GM12878 (cell line): ENCODE measurements around the gene WDR75. TPM values are rescaled to one million over a fixed set of nuclear protein-coding genes. Genes with fewer than 3 reads are reported as not detected.

Experiments
- ATAC-seq: fragments of 200-7000 bp; cut with Tn5 transposase; 3 replicates; pipeline ENCODE4 v1.9.1; 2020; ENCODE audit warnings: mild to moderate bottlenecking, moderate library complexity
- BruUV-seq: library from RNA; stranded (reverse); fragments of 400-500 nt; replicated peaks from 2 replicates; lab custom pipeline; 2021; lab: Mats Ljungman, UMichigan
- CTCF ChIA-PET: fragments of 300-600 bp; sonication (Branson Sonifier 250); formaldehyde crosslinking; extraction: SDS; loops from one replicate; lab custom pipeline; 2021; ENCODE audit warnings: inconsistent platforms; lab: Yijun Ruan, JAX
- POLR2A ChIA-PET: fragments of 350-600 bp; formaldehyde crosslinking; extraction: SDS; loops from one replicate; lab custom pipeline; 2021; ENCODE audit warnings: inconsistent platforms; lab: Charles Lee
- RAD21 ChIA-PET: fragments of 300-600 bp; sonication (Branson Sonifier 250); formaldehyde crosslinking; loops from one replicate; lab custom pipeline; 2023; ENCODE audit warnings: antibody characterized with exemption; ENCODE audit not compliant: unreplicated experiment; lab: Charles Lee
- SMC1A ChIA-PET: fragments of 300-600 bp; sonication (Branson Sonifier 250); formaldehyde crosslinking; loops from one replicate; lab custom pipeline; 2023; ENCODE audit not compliant: unreplicated experiment, uncharacterized antibody; lab: Charles Lee
- DNase-seq: peaks from one replicate; pipeline ENCODE4 v3.0.0-alpha.2; 2011; ENCODE audit warnings: low read depth, low spot score
- FAIRE-seq: peaks from 3 replicates; lab custom pipeline; 2011; peaks lifted over from hg19 to GRCh38; lab: Jason Lieb, UNC
- H2AFZ ChIP-seq: 2 replicates; pipeline ENCODE4 v1.6.0; 2011; ENCODE audit warnings: low read depth, low read length, control low read depth; ENCODE audit not compliant: control insufficient read depth
- H3K27ac ChIP-seq: 2 replicates; pipeline ENCODE4 v1.5.1; 2011; ENCODE audit warnings: control low read depth; ENCODE audit not compliant: control insufficient read depth, insufficient read depth
- H3K27me3 ChIP-seq, 2 experiments: replicated peaks in 1 of 2; 2 replicates each; pipeline versions ENCODE4 v1.6.0 to v1.6.1; 2011; ENCODE audit warnings: low read length in 1 of 2; ENCODE audit not compliant: control insufficient read depth in 2 of 2, insufficient read depth in 2 of 2
- H3K36me3 ChIP-seq, 2 experiments: 2 replicates each; pipeline ENCODE4 v1.5.1; 2011; ENCODE audit warnings: low read length in 1 of 2; ENCODE audit not compliant: control insufficient read depth in 2 of 2, insufficient read depth in 2 of 2
- H3K4me1 ChIP-seq: 2 replicates; pipeline ENCODE4 v1.6.1; 2011; ENCODE audit warnings: mild to moderate bottlenecking, low read length, moderate library complexity, mixed read lengths; ENCODE audit not compliant: control insufficient read depth, insufficient read depth
- H3K4me2 ChIP-seq: 2 replicates; pipeline ENCODE4 v1.6.0; 2011; ENCODE audit warnings: control low read depth; ENCODE audit not compliant: control insufficient read depth, insufficient read depth
- H3K4me3 ChIP-seq: fragments of 200-600 bp; sonication (generic); 2 replicates; pipeline ENCODE4 v1.5.1; 2016
- H3K79me2 ChIP-seq: 2 replicates; pipeline ENCODE4 v1.6.0; 2011; ENCODE audit warnings: low read length; ENCODE audit not compliant: control insufficient read depth, insufficient read depth
- H3K9ac ChIP-seq: 2 replicates; pipeline ENCODE4 v1.8.0; 2011; ENCODE audit warnings: low read length, control low read depth, mixed read lengths; ENCODE audit not compliant: control insufficient read depth, insufficient read depth
- H3K9me3 ChIP-seq: replicated peaks from 3 replicates; pipeline ENCODE4 v1.5.1; 2011; ENCODE audit warnings: mild to moderate bottlenecking, low read length; ENCODE audit not compliant: control insufficient read depth, insufficient read depth
- H4K20me1 ChIP-seq: 2 replicates; pipeline ENCODE4 v1.6.0; 2011; ENCODE audit not compliant: control insufficient read depth, insufficient read depth
- MEF2A ChIP-seq: IDR thresholded peaks from 2 replicates; pipeline ENCODE4 v1.6.1; 2011; ENCODE audit warnings: low read depth, mild to moderate bottlenecking, low read length, moderate library complexity; ENCODE audit not compliant: insufficient read depth
- MLLT1 ChIP-seq: fragments of 450-650 bp; IDR thresholded peaks from 2 replicates; pipeline ENCODE4 v1.6.1; 2016; ENCODE audit warnings: mild to moderate bottlenecking
- NR2C1 ChIP-seq: fragments of 450-650 bp; IDR thresholded peaks from 2 replicates; pipeline ENCODE4 v1.6.1; 2017; ENCODE audit warnings: antibody characterized with exemption, mild to moderate bottlenecking, moderate library complexity
- NR2F1 ChIP-seq: fragments of 450-650 bp; conservative IDR thresholded peaks from 2 replicates; pipeline ENCODE4 v1.6.1; 2017; ENCODE audit warnings: mild to moderate bottlenecking
- RB1 ChIP-seq: fragments of 450-650 bp; formaldehyde crosslinking; IDR thresholded peaks from 2 replicates; pipeline ENCODE4 v1.6.1; 2017; ENCODE audit warnings: mild to moderate bottlenecking, borderline replicate concordance
- RBBP5 ChIP-seq: fragments of 200-600 bp; sonication (generic); conservative IDR thresholded peaks from 2 replicates; pipeline ENCODE4 v1.6.1; 2016
- RELB ChIP-seq: fragments of 450-650 bp; IDR thresholded peaks from 2 replicates; pipeline ENCODE4 v1.6.1; 2017; ENCODE audit warnings: low read depth, mild to moderate bottlenecking, moderate library complexity
- SPI1 ChIP-seq: IDR thresholded peaks from 2 replicates; pipeline ENCODE4 v1.6.1; 2011; ENCODE audit warnings: low read depth, mild to moderate bottlenecking, low read length, moderate library complexity, borderline replicate concordance; ENCODE audit not compliant: insufficient read depth
- ZNF207 ChIP-seq: fragments of 450-650 bp; IDR thresholded peaks from 2 replicates; pipeline ENCODE4 v1.6.1; 2014; ENCODE audit warnings: antibody characterized with exemption, mild to moderate bottlenecking, borderline replicate concordance
- WGBS: methylation state at CpG from one replicate; pipeline ENCODE4 v1.1.6; 2016; ENCODE audit warnings: low lambda C conversion rate; ENCODE audit not compliant: insufficient replicate concordance, insufficient coverage; ENCODE audit errors: missing lambda C conversion rate; 5-methylcytosine and 5-hydroxymethylcytosine counted together
- in situ Hi-C: fragments of 300-500 bp; cut with MboI; formaldehyde crosslinking; loops from 9 replicates; pipeline ENCODE4 v1.14.3; 2018; ENCODE audit warnings: mixed read lengths
- intact Hi-C: fragments of 100-400 bp; cut with micrococcal nuclease; formaldehyde crosslinking; loops from one replicate; pipeline ENCODE4 v1.14.2; 2022; ENCODE audit not compliant: unreplicated experiment
- polyA plus RNA-seq, 11 experiments: library from polyadenylated mRNA; depleted of rRNA in 4 of 11; unstranded in 6 of 11; stranded (reverse) in 5 of 11; fragments of >200 nt; fragmentation: Nextera tagmentation in 4 of 11; fragmentation: Illumina TruSeq in 1 of 11; extraction: Ambion mirVana in 4 of 11; extraction: Trizol in 1 of 11; gene quantifications; 1 replicate in 1 of 11; 2 replicates in 10 of 11; pipeline versions ENCODE4 v1.2.1 to v1.2.3, GENCODE V29; 2011 to 2016; ENCODE audit warnings: inconsistent platforms in 2 of 11, missing spikeins in 2 of 11, low read depth in 1 of 11
- total RNA-seq, 4 experiments: library from RNA; depleted of rRNA in 3 of 4; stranded (reverse); fragments of >200 nt in 3 of 4; fragmentation: Illumina TruSeq in 1 of 4; extraction: Trizol in 1 of 4; gene quantifications; 2 replicates each; pipeline versions ENCODE4 v1.2.1 to v1.2.3, GENCODE V29; 2013 to 2021
- TF ChIP-seq, protein P1 (sequence below): IDR thresholded peaks from 2 replicates; pipeline ENCODE4 v1.6.1; 2012; ENCODE audit warnings: low read depth, low read length, improper control_type of control experiment
- TF ChIP-seq, protein P2 (sequence below): fragments of 450-650 bp; IDR thresholded peaks from 2 replicates; pipeline ENCODE4 v1.6.1; 2018; ENCODE audit warnings: borderline replicate concordance, mild to moderate bottlenecking; ENCODE audit not compliant: partially characterized antibody

The WDR75 gene
- total and polyA plus RNA-seq, 10 of the 15 experiments (the other 5 are each of a cell fraction or from before 2014, with no cell fraction given) = 53.1 to 98.5 (median 71.5) TPM

DNA sequence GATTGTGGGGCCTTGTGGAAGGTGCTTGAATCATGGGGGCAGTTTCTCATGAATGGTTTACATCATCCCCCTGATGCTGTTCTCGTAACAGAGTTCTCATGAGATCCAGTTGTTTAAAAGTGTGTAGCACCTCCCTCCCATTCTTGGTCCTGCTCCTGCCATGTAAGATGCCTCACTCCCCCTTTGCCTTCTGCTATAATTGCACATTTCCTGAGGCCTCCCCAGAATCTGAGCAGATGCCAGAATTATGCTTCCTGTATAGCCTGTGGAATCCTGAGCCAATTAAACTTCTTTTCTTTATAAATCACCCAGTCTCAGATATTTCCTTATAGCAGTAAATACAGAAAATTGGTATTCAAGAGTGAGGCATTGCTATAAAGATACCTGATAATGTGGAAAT, 15.6 kb upstream of the WDR75 start:
- ATAC-seq (no peak), DNase-seq (no peak), FAIRE-seq (no peak)
- POLR2A ChIA-PET = no interaction called here
- RAD21 ChIA-PET = no interaction called here
- Histone ChIP-seq H3K79me2 (no peaks in the 10 kb centered on the region), H3K27me3 (no peaks in the 10 kb centered on the region), H3K9ac (no peak overlapping the region), H3K27ac (no peak overlapping the region), H3K4me2 (no peak overlapping the region), H3K4me1 (no peaks in the 10 kb centered on the region), H3K9me3 (no peaks in the 10 kb centered on the region), H3K4me3 (no peak overlapping the region), H3K36me3 (no peaks in the 10 kb centered on the region), H4K20me1 (no peaks in the 10 kb centered on the region), H2AFZ (no peak overlapping the region)
- WGBS = 100% methylated on average over 1 of the region's 1 CpG
- BruUV-seq = no TSS peak
- in situ Hi-C loops (no loop called here), intact Hi-C loops (no loop called here)
- CTCF ChIA-PET = no interaction called here
- TF ChIP-seq SPI1 (no peak), RBBP5 (no peak), MLLT1 (no peak), RB1 (no peak), MEF2A (no peak), NR2F1 (no peak), ZNF207 (no peak), NR2C1 (no peak), RELB (no peak)
- TF ChIP-seq, protein P1, sequence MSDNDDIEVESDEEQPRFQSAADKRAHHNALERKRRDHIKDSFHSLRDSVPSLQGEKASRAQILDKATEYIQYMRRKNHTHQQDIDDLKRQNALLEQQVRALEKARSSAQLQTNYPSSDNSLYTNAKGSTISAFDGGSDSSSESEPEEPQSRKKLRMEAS = no peak
- TF ChIP-seq, protein P2, sequence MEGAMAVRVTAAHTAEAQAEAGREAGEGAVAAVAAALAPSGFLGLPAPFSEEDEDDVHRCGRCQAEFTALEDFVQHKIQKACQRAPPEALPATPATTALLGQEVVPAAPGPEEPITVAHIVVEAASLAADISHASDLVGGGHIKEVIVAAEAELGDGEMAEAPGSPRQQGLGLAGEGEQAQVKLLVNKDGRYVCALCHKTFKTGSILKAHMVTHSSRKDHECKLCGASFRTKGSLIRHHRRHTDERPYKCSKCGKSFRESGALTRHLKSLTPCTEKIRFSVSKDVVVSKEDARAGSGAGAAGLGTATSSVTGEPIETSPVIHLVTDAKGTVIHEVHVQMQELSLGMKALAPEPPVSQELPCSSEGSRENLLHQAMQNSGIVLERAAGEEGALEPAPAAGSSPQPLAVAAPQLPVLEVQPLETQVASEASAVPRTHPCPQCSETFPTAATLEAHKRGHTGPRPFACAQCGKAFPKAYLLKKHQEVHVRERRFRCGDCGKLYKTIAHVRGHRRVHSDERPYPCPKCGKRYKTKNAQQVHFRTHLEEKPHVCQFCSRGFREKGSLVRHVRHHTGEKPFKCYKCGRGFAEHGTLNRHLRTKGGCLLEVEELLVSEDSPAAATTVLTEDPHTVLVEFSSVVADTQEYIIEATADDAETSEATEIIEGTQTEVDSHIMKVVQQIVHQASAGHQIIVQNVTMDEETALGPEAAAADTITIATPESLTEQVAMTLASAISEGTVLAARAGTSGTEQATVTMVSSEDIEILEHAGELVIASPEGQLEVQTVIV = no peak
- SMC1A ChIA-PET = interaction anchor here (1.5 kb wide), 1 partner anchor 14 kb away, joined by 3 read pairs; no protein-coding TSS in a partner anchor
